HG02763 (cell line): Measurements from ENCODE around the gene PRLH.
"Not testable (repeated sequence)": the region's sequence is repeated elsewhere in the genome, so short reads cannot be mapped to it uniquely, and the experiment has no call there.

Source experiments
- ATAC-seq: cut with Tn5 transposase; IDR thresholded peaks from one replicate; pipeline ENCODE4 v1.9.1; 2021; ENCODE audit warnings: mild to moderate bottlenecking, moderate library complexity; ENCODE audit not compliant: unreplicated experiment

Gene PRLH

GRCh38 chr2:237577956-237578870, 11.8 kb downstream of the PRLH start:
- ATAC-seq: no peak

DNA sequence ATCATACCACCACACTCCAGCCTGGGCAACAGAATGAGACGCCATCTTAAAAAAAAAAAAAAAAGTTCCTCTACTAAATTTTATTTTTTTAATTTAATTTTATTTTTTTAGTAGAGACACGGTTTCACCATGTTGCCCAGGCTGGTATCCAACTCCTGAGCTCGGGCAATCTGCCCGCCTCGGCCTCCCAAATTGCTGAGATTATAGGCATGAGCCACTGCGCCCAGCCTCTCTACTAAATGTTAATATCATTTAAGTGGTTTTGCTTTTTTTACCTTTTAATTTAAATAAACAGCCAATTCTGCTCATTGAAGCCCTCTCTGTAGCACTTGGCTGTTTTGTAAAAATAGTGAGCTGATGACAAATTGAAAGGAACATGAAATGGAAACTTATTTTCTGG, 15.0 kb downstream of the PRLH start:
- no peak for ATAC-seq

GRCh38 chr2:237581751-237582746, 15.7 kb downstream of the PRLH start:
- ATAC-seq: no peak

GRCh38 chr2:237583385-237584295, 17.3 kb downstream of the PRLH start:
- no peak for ATAC-seq

DNA sequence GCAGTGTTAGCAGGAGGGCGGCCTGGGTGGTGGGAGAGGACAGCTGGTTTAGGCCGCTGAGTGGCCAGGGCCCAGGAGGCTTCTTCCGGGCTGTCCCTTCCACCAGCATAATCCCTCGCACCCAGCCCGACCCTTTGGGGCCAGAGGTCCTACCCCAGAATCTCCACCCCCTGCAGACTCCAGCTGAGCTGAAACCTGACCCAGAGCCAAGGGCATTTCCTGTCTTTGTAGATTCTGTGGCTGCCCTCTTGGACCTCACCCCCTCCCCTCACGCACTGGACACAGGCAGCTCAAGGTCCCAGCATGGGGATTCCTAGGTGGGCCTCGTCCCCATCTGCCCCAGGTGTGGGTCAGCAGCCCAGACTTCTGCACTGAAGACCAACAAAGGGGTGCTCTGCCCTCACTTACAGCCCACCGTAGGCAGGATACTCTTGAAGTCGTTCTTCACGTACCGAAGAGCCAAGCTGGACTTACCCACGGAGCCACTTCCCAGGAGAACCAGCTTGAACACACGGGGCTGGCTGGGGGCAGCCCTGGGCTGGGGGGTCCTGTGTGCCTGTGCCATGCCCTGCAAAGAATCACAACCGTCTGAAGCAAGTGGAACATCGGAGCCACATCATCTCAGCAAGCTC, 19.3 kb downstream of the PRLH start:
- ATAC-seq: no peak

DNA sequence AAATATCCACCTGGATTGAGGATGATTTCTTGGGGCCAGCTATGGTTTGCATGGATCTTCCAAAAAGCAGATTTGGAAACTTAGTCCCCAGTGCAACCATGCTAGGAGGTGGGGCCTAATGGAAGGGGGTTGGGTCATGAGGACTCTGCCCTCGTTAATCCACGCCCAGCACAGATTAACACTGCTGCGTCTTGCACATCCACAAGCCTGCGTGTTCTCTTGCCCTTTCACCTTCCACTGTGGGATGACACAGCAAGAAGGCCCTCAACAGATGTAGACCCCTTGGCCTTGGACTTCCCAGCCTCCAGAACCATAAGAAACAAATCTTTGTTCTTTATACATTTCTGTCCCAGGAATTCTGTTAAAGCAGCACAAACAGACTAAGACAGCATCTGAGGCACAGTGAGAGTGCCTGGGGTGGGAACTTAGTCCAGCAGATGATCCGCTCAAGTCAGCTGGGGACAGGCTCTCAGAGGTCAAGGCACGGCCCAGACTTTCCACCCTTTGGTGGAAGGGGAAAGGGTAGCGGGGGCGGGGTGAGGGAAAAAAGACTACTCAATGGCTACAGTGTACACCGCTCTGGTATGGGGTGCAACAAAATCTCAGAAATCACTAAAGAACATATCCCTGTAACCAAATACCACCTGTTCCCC, 21.8 kb downstream of the PRLH start:
- no peak for ATAC-seq

GRCh38 chr2:237590272-237591140, 24.1 kb downstream of the PRLH start, which contains the start of gene RAB17:
Gene RAB17, minus strand, starts transcription at chr2:237590734. Its CDS starts 4,580 bp downstream, at chr2:237586154.
- ATAC-seq: no peak

GRCh38 chr2:237591141-237591881, 24.9 kb downstream of the PRLH start:
- no peak for ATAC-seq

DNA sequence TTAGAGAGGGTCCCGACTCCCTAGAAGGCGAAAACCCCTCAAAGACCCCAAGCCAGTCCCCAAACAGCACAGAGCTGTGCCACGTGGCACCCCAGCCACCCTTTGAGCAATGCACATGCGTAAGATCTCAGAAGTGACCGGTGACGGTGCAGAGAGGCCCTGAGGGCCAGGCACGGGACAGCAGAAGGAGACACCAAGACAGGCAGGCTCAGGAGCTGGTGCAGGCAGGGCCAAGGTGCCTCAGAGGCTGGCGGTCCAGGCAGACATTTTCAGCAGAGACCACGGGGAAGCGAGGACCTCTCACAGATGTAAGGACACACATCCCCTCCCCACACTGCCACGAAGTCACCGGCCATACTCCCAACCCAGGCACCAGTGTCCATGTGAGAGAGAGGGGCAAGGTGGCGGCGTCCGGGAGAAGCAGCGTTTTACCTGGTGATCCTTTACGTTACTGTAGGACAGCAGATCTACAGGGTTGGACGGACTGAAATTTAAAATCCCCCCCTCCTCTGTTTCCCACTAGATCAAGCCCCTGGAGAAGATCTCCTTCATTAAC, 26.1 kb downstream of the PRLH start:
- ATAC-seq: no peak

GRCh38 chr2:237593036-237593435, 26.7 kb downstream of the PRLH start:
- ATAC-seq: no peak

- no peak for ATAC-seq
Measured at GRCh38 chr2:237593596-237594320, 27.4 kb downstream of the PRLH start.

DNA sequence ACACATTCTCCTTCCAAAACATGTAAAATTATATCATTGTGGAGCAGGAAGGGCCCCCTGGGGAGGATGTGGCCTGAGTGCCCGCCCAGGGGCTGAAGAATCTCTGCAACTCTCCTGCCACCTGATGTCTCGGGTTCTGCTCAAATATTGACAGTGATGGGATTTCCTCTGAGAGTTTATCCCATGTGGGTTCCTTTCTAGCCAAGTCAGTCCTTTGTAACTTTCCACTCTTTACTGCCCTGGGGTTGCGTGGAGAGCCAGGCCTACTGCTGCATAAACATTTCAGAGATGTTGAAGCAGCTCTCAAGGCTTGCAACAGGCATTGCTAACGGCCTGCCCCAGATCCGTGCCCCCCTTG, 28.1 kb downstream of the PRLH start:
- no peak for ATAC-seq

DNA sequence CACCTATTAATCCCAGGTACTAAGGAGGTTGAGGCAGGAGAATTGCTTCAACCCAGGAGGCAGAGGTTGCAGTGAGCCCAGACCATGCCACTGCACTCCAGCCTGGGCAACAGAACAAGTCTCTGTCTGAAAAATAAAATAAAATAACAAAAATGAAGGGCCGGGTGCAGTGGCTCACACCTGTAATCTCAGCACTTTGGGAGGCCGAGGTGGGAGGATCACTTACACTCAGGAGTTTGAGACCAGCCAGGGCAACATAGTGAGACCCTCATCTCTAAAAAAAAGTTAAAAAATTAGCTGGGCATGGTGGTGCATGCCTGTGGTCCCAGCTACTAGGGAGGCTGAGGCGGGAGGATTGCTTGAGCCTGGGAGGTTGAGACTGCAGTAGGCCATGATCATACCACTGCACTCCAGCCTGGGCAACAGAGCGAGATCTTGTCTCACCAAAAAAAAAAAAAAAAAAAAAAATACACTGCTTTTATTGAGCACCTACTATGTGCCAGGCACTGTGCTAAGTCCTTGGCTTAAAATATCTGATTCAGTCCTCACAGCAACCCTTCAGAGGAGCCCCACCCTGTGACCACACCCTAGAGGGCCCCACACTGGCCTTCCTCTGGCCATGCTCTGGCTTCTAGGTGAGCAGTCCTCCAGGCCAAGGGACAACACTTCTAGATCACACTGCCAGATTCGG, 29.6 kb downstream of the PRLH start:
- not testable (repeated sequence) for ATAC-seq

GRCh38 chr2:237596520-237597195, 30.3 kb downstream of the PRLH start:
- no peak for ATAC-seq

DNA sequence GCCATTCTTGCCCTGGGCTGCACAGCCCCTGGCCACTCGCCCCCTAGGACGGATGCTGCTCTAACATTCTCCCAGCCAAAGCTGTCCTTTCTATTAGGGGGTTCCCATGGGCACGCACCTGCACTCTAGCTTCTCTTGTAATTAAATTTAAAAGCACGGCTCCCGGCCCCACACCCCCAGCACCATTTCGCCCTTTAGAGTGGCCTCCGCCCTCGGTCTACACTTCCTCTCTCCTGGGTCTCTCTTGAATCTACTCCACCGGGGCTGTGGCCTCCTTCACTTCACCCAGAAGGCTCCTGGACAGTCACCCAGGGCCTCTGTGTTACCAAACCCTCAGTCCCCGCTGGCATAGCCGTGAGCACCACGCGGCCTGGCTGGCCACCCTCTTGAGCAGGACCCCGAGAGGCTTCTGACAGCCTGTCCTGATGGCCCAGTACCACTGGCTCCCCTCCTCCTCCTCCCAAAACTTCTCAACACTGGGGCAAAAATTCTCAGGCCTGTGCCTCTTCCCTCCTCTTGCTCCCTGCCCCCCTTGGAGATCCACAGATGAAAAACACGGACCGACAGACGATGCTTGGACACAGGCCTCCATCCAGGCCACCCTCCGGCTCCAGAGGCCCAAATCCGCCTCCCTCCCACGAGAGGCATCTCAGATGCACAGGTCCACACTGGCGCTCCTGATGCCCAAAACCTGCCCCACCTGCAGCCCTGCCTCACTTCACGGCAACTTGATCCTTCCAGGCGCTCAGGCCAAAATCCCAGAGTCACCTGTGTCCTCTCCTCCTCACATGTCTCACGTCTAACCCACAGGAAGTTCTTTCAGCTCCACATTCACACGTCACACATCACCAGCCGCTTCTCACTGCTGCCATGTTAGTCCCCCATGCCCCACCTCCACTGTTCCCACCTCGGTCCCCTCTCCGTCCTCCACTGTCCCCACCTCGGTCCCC, 31.1 kb downstream of the PRLH start:
- no peak for ATAC-seq
